ENCODE data around the gene TUBE1.

Gene TUBE1

DNA sequence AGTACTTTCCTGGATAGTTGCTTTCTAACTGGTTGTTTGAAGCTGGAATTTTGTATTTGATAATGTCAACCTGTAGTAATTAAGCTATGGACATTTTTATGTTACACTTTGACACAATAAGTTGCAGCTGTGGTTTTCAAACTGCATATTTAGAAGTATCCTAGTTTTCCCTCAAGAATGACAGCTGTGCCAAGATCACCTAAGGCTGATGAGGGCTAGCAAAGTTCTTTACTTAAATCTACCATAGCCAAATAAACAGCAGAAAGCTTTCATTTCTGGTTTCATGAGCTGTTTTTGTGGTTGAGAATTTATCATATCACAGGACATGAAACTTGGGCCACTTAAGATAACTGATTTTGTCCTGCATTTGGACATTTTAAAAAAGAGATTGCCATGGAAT lies 30.8 kb upstream of the TUBE1 start:
- no peak for DNase-seq
- TF ChIP-seq, protein P1, sequence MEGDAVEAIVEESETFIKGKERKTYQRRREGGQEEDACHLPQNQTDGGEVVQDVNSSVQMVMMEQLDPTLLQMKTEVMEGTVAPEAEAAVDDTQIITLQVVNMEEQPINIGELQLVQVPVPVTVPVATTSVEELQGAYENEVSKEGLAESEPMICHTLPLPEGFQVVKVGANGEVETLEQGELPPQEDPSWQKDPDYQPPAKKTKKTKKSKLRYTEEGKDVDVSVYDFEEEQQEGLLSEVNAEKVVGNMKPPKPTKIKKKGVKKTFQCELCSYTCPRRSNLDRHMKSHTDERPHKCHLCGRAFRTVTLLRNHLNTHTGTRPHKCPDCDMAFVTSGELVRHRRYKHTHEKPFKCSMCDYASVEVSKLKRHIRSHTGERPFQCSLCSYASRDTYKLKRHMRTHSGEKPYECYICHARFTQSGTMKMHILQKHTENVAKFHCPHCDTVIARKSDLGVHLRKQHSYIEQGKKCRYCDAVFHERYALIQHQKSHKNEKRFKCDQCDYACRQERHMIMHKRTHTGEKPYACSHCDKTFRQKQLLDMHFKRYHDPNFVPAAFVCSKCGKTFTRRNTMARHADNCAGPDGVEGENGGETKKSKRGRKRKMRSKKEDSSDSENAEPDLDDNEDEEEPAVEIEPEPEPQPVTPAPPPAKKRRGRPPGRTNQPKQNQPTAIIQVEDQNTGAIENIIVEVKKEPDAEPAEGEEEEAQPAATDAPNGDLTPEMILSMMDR (IDR thresholded peaks at IDR 0.05; ENCODE audit: low read depth, low read length): no peak
- Histone ChIP-seq H3K4me3 (ENCODE audit: low read depth, low read length) (no peak overlapping the region), H3K36me3 (0 out of 2 replicates have a peak, but pooled peaks cover 4% of the 10 kb centered on the region), H3K27me3 (no peaks in the 10 kb centered on the region), H3K4me1 (peaks cover 7% of the 10 kb centered on the region), H3K9me3 (no peaks in the 10 kb centered on the region)

GRCh38 chr6:112117554-112117953 lies 30.3 kb upstream of the TUBE1 start:
- TF ChIP-seq, protein P1 (IDR thresholded peaks at IDR 0.05; ENCODE audit: low read depth, low read length): no peak
- no peaks in the 10 kb centered on the region for H3K9me3 ChIP-seq
- peaks cover 7% of the 10 kb centered on the region for H3K4me1 ChIP-seq
- no peaks in the 10 kb centered on the region for H3K27me3 ChIP-seq
- no peak for DNase-seq
- no peak overlapping the region for H3K4me3 ChIP-seq (ENCODE audit: low read depth, low read length)
- 0 out of 2 replicates have a peak, but pooled peaks cover 4% of the 10 kb centered on the region for H3K36me3 ChIP-seq

DNA sequence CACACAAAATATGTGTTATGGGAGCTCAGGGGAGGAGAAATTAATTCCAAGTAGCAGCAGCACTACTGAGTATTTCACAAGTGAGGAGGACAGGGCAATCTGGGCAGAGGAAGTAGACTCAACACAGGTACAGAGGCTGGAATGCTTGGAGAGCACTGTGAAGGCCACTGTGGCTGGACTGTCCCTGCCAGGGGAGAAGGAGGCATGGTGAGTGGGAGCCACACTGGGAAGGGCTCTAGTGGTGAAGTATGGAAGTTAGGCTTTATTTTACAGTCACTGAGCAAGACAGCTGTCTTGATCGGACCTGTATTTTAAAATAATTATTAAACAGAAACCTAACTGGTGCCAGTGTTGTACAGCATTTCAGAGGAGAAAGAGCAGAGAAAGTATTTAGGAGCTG lies 28.9 kb upstream of the TUBE1 start:
- Histone ChIP-seq H3K9me3 (no peaks in the 10 kb centered on the region), H3K36me3 (0 out of 2 replicates have a peak, but pooled peaks cover 4% of the 10 kb centered on the region), H3K4me1 (no peaks in the 10 kb centered on the region; the same call in 1 of the 2 replicates), H3K4me3 (ENCODE audit: low read depth, low read length) (no peak overlapping the region), H3K27me3 (no peaks in the 10 kb centered on the region)
- TF ChIP-seq, protein P1 (IDR thresholded peaks at IDR 0.05; ENCODE audit: low read depth, low read length): peak; percentile 26
- DNase-seq: no peak

DNA sequence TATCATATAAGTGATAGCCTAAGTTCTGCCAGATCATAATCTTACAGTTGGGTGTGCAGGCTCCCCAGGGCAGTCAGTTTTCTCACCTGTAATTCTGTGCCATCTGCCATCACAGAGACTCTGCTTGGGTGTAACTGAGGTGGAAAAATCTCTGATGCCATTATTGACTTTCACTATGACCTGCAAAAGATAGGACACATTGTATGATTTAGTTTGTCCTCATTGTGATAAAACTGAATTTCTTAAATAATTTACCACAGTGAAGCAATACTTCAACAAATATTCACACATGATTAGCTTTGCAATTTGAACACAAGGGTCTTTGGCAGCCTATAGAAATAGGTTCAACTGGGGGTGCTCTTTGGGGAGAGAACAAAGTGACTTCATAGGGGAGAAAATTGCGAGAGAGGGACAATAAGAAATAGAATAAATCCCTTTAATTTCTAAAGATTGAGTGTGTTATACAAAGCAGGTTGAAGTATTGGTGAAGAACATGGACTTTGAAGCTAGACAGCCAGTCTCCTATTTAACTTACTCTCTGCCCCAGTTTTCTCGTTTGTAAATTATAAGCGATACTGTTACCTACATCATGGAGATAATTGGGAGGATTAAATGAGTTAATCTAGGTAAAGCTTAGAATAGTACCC lies 27.4 kb upstream of the TUBE1 start:
- Histone ChIP-seq H3K4me1 (no peaks in the 10 kb centered on the region), H3K27me3 (no peaks in the 10 kb centered on the region), H3K9me3 (no peaks in the 10 kb centered on the region), H3K36me3 (0 out of 2 replicates have a peak, but pooled peaks cover 4% of the 10 kb centered on the region), H3K4me3 (ENCODE audit: low read depth, low read length) (no peak overlapping the region)
- DNase-seq: no peak
- TF ChIP-seq, protein P1 (IDR thresholded peaks at IDR 0.05; ENCODE audit: low read depth, low read length): no peak

- 0 out of 2 replicates have a peak, but pooled peaks cover 4% of the 10 kb centered on the region for H3K36me3 ChIP-seq
- no peak overlapping the region for H3K4me3 ChIP-seq (ENCODE audit: low read depth, low read length)
- DNase-seq: no peak
- H3K9me3 ChIP-seq: no peaks in the 10 kb centered on the region
- H3K4me1 ChIP-seq: no peaks in the 10 kb centered on the region
- no peaks in the 10 kb centered on the region for H3K27me3 ChIP-seq
- TF ChIP-seq, protein P1 (IDR thresholded peaks at IDR 0.05; ENCODE audit: low read depth, low read length): no peak
These were observed 26.6 kb upstream of the TUBE1 start for GRCh38 chr6:112113918-112114317.

- H3K9me3 ChIP-seq: no peaks in the 10 kb centered on the region
- H3K36me3 ChIP-seq: 0 out of 2 replicates have a peak, but pooled peaks cover 4% of the 10 kb centered on the region
- H3K4me1 ChIP-seq: no peaks in the 10 kb centered on the region
- no peak overlapping the region for H3K4me3 ChIP-seq (ENCODE audit: low read depth, low read length)
- DNase-seq: no peak
- H3K27me3 ChIP-seq: no peaks in the 10 kb centered on the region
- TF ChIP-seq, protein P1 (IDR thresholded peaks at IDR 0.05; ENCODE audit: low read depth, low read length): no peak
These were observed 26.1 kb upstream of the TUBE1 start for GRCh38 chr6:112113431-112113830.

Data from BE2C (cell line).